Measurements from ENCODE around the gene CELA2A.
"Not testable (repeated sequence)": the region's sequence is repeated elsewhere in the genome, so short reads cannot be mapped to it uniquely, and the experiment has no call there.

Gene CELA2A

DNA sequence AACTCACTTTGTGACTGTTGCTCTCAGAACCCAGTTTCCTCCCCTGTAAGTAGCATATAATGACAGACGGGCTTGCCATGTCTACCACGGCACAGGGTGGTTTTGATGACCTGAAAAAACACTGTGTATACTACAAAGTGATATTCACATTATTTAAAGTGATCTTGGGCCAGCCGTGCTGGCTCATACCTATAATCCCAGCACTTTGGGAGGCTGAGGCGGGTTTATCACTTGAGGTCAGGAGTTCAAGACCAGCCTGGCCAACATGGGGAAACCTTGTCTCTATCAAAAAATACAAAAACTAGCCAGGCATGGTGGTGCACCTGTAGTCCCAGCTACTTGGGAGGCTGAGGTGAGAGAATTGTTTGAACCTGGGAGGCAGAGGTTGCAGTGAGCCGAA, 58.0 kb downstream of the CELA2A start:
- not testable (repeated sequence) for H3K4me3 ChIP-seq
- H3K27ac ChIP-seq, result peak overlapping the region in 1 of 21 experiments; percentile 18

DNA sequence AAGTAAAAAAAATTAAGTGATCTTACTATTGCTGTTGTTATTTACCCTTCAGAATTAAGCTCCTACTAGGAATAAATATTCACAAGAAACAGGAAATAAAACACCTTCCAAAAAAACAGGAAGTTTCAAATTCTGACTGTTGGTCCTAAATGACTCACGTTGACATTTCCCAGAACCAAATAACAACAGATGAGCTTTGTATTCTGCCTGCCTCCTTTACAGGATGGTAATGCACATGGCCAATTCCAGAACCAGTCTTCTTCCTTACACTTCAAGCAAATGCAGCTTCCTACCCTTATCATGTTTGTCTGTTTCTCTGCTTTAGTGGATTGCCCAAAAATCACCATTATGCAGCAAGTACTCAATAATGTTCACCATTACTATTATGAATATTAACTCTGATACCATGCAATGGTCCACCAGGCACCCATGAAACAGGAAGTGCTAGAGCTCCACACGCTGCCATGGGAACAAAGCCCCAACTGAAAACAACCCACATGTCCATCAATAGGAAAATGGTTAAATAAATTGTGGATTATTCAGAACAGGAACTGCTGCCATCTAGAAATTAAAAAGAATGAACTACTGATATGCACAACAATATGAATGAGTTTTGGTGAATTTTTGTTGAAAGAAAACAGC, 58.6 kb downstream of the CELA2A start:
- H3K4me3 ChIP-seq, result no peak overlapping the region
- H3K27ac ChIP-seq, result no peak overlapping the region

DNA sequence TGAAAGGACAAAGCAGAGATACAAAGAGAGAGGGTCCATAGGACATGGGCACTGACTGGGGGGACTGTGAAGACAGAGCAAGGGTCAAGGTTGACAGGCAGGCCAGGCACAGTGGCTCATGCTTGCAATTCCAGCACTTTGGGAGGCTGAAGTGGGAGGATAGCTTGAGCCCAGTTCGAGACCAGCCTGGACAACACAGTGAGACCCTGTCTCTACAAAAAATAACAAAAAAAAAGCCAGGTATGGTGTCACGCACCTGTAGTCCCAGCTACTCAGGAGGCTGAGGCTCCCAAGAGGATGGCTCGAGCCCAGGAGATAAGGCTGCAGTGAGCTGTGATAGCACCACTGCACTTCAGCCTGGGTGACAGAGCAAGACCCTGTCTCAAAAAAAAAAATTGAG, 63.1 kb downstream of the CELA2A start:
- no peak overlapping the region for H3K4me3 ChIP-seq
- no peak overlapping the region for H3K27ac ChIP-seq

DNA sequence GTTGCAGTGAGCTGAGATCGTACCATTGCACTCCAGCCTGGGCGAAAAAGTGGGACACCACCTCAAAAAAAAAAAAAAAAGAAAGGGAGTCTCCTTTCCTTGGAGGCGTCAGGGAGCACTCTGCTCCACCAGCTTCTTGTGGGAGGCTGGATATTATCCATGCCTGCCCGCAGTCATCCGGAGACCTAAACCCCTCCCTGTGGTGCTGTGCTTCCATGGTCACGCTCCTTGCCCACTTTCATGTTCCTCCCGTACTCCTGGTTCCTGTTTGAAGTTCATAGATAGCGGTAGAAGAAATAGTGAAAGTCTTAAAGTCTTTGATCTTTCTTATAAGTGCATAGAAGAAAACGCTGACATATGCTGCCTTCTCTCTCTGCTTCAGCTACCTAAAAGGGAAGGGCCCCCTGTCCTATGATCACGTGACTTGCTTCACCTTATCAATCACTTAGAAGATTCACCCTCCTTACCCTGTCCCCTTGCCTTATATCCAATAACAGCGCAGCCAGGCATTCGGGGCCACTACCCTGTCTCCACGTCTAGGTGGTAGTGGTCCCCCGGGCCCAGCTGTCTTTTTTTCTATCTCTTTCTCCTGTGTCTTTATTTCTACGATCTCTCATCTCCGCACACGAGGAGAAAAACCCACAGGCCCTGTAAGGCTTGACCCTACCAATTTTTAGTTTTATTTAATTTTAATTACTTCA, 64.8 kb downstream of the CELA2A start:
- H3K4me3 ChIP-seq, H3K27ac ChIP-seq: not testable (repeated sequence)
